ENCODE data around the gene ABCF1.
A peak's percentile ranks its signal among the peaks of the same experiment; 100 is the strongest.

The ABCF1 gene

DNA sequence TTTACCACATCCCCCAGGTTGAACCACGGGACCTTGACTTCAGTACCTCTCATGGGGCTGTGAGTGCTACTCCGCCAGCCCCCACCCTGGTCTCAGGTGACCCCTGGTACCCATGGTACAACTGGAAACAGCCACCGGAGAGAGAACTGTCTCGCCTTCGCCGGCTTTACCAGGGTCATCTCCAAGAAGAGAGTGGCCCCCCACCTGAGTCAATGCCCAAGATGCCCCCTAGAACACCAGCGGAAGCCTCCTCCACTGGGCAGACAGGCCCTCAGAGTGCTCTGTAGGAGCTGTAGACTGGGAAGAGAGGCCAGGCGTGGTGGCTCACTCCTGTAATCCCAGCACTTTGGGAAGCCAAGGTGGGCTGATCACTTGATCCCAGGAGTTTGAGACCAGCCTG is 54.3 kb downstream of the ABCF1 start:
- Mint-ChIP-seq H3K4me1 (peaks cover 25% of the 10 kb centered on the region), H3K27me3 (no peaks in the 10 kb centered on the region), H3K27ac (peak overlapping the region; percentile 46), H3K36me3 (peaks cover 6% of the 10 kb centered on the region), H3K9me3 (no peaks in the 10 kb centered on the region), H3K4me3 (no peak overlapping the region)

DNA sequence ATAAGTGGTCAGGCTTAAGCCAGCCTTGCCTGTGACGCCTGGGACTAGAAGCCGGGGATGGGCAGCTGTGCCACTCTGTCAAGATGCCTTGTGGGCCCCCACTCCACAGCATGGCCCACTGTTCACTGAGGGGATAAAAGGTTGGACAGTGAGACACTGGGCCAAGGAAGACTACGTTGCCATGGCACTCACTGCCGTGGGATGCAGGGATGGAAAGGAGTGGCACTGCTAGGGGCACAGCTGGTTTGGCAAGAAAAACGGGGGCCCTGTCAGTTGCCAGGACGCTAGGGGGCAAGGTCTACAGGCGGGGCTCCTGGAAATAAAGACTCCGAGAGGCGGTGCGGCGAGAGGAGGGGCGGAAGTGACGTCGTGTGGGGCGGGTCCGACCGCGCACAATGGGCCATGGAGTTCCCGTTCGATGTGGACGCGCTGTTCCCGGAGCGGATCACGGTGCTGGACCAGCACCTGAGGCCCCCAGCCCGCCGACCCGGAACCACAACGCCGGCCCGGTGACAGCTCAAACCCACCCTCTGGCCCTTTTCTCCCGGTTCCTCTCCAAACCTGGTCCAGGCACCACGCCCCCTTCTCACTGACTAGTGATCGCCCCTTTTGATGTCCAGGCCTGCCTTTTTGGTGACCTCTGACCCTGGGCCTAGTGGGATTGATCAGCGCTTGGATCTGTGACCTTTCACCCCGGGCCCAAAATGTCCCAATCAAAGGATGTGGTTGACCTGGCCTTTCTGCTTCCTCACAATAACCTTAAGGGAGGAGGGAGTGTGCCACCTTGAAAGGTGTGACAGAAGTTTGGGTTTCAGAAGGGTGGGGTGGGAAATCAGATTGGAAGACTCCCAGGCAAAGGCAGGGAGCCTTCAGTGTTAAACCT is 55.5 kb downstream of the ABCF1 start, which contains the start of gene ATAT1:
TSS of gene ATAT1 (plus strand) at position 391 of the 883 bp plus-strand sequence.
- peak within 1 kb of the TSS; percentile 92 for H3K27ac Mint-ChIP-seq
- peaks cover 10% of the 10 kb centered on the region for H3K36me3 Mint-ChIP-seq
- H3K4me1 Mint-ChIP-seq: peaks cover 25% of the 10 kb centered on the region
- peak within 1 kb of the TSS; percentile 93 for H3K4me3 Mint-ChIP-seq
- H3K9me3 Mint-ChIP-seq: no peaks in the 10 kb centered on the region
- no peaks in the 10 kb centered on the region for H3K27me3 Mint-ChIP-seq

DNA sequence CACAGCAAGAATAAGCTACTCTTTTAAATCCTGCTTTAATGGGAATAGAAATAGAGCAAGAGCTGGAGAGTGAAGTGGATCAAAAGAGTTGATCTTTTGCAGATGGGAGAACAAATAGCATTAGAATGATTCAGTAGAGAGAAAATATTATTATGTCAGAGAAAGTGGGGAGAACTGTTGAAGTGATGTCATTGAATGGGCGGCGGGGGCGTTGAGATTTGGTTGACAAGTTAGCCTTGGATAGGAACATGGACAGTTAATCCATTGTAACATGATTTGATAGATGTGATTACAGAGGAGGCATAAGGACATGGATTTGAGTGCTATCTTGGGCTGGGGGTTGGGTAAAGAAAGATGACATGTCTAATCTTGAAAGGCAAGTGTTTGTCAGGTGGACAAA is 64.6 kb downstream of the ABCF1 start:
- no peaks in the 10 kb centered on the region for H3K9me3 Mint-ChIP-seq
- no peak overlapping the region for H3K27ac Mint-ChIP-seq
- no peak overlapping the region for H3K4me3 Mint-ChIP-seq
- H3K36me3 Mint-ChIP-seq: peaks cover 14% of the 10 kb centered on the region
- H3K27me3 Mint-ChIP-seq: no peaks in the 10 kb centered on the region
- peaks cover 5% of the 10 kb centered on the region for H3K4me1 Mint-ChIP-seq

DNA sequence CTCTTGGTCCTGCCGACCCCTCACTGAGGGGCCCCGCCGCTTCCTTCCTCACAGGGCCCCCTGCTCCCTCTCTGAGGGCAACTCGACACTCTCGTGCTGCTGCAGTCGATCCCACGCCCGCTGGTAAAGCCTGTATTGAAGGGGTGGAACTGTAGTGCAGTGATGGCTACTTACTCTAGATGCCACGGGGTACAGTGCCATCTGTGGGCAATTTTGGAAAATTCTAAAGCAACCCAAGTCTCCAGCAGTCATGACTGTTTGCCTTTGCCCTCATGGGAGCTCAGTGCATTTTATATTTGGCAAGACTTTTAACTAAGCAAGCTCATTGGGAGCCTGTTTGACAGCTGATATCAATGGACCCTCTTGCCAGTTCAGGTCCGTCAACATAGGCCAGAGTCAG is 69.2 kb downstream of the ABCF1 start:
- no peak overlapping the region for H3K4me3 Mint-ChIP-seq
- no peak overlapping the region for H3K27ac Mint-ChIP-seq
- peaks cover 4% of the 10 kb centered on the region for H3K36me3 Mint-ChIP-seq

DNA sequence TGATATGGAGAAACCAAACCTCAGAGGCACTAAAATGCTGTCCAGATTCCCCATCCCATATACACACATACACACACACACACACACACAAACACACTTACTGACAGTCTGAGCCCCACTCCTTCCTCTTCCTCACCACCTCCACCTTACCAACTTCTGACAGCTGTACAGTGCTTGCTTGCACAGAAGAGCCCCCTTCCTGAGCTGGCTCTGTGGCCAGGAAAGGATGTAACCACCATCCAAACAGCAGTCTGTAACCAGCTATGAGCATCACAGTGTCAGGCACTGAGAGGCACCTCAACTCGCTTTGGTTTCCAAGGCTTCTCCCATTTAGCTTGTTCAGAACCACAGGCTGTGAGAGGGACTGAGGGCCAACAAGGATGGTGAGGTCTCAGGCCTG is 69.8 kb downstream of the ABCF1 start:
- no peak overlapping the region for H3K27ac Mint-ChIP-seq
- H3K4me1 Mint-ChIP-seq: peaks cover 30% of the 10 kb centered on the region
- H3K36me3 Mint-ChIP-seq: peaks cover 1% of the 10 kb centered on the region
- H3K4me3 Mint-ChIP-seq: no peak overlapping the region
- no peaks in the 10 kb centered on the region for H3K27me3 Mint-ChIP-seq
- no peaks in the 10 kb centered on the region for H3K9me3 Mint-ChIP-seq

More for the DNA sequence above, 69.2 kb downstream of the ABCF1 start:
- Mint-ChIP-seq H3K9me3 (no peaks in the 10 kb centered on the region), H3K4me1 (peaks cover 24% of the 10 kb centered on the region), H3K27me3 (no peaks in the 10 kb centered on the region)
